GM18868 (cell line): ENCODE measurements around the gene STMN3.

Source experiments
- ATAC-seq: cut with Tn5 transposase; IDR thresholded peaks from one replicate; pipeline ENCODE4 v1.9.1; 2021; ENCODE audit warnings: mild to moderate bottlenecking, moderate library complexity; ENCODE audit not compliant: unreplicated experiment

The STMN3 gene

DNA sequence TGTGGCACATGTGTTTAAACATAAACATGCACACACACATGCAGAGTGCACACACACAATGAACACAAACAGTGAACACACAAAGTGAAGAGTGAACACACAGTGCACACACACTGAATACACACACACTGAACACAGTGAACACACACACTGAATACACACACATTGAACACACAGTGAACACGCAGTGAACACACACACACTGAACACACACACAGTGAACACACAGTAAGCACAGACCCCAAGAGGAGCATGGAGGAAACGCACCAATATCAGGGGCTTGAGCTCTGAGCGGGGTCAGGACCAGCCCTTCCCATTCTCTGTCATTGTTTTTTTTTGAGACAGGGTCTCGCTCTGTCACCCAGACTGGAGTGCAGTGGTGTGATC, 62.1 kb downstream of the STMN3 start:
- ATAC-seq = no peak

GRCh38 chr20:63590218-63591146, 62.7 kb downstream of the STMN3 start:
- no peak for ATAC-seq
